ENCODE results near the gene GLI3.

Gene GLI3

GRCh38 chr7:42198296-42198695, 38.7 kb downstream of the GLI3 start:
- no peak for TF ChIP-seq CTCF (IDR thresholded peaks at IDR 0.05; ENCODE audit: low read depth, low read length, missing control alignments)
- DNase-seq (ENCODE audit: low read depth), result no peak
- H3K4me3 ChIP-seq (ENCODE audit: low read depth, low read length), result no peak overlapping the region

- DNase-seq (ENCODE audit: low read depth), result no peak
- H3K4me3 ChIP-seq (ENCODE audit: low read depth, low read length), result no peak overlapping the region
- no peak for TF ChIP-seq CTCF (IDR thresholded peaks at IDR 0.05; ENCODE audit: low read depth, low read length, missing control alignments)
Observed at GRCh38 chr7:42197451-42197850, 39.6 kb downstream of the GLI3 start.

GRCh38 chr7:42194238-42194637, 42.8 kb downstream of the GLI3 start:
- TF ChIP-seq CTCF (IDR thresholded peaks at IDR 0.05; ENCODE audit: low read depth, low read length, missing control alignments), result no peak
- no peak overlapping the region for H3K4me3 ChIP-seq (ENCODE audit: low read depth, low read length)
- no peak for DNase-seq (ENCODE audit: low read depth)

- no peak for DNase-seq (ENCODE audit: low read depth)
- TF ChIP-seq CTCF (IDR thresholded peaks at IDR 0.05; ENCODE audit: low read depth, low read length, missing control alignments), result no peak
- no peak overlapping the region for H3K4me3 ChIP-seq (ENCODE audit: low read depth, low read length)
Observed at GRCh38 chr7:42193471-42194129, 43.4 kb downstream of the GLI3 start.

- no peak for TF ChIP-seq CTCF (IDR thresholded peaks at IDR 0.05; ENCODE audit: low read depth, low read length, missing control alignments)
- DNase-seq (ENCODE audit: low read depth), result no peak
- H3K4me3 ChIP-seq (ENCODE audit: low read depth, low read length), result no peak overlapping the region
Observed at GRCh38 chr7:42192851-42193461, 44.1 kb downstream of the GLI3 start.

DNA sequence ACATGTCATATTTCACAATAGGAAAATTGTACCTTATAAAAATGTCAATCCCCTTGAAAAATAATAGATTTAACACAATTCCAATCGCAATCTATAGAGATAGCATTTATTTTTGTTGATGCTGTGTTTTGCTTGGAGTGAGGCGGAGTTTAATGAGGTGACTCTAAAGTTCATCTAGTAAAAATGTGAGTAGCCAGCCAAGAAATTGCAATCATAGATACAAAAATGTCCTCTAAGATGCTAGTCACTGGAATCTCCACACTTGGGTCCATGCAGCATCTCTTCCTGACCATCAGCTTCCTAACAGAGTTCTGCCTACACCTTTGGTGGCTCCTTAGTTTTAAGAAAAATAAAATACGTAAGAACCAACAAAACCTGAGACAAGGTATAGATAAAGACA, 44.9 kb downstream of the GLI3 start:
- H3K4me3 ChIP-seq (ENCODE audit: low read depth, low read length), result no peak overlapping the region
- no peak for TF ChIP-seq CTCF (IDR thresholded peaks at IDR 0.05; ENCODE audit: low read depth, low read length, missing control alignments)
- DNase-seq (ENCODE audit: low read depth), result no peak

DNA sequence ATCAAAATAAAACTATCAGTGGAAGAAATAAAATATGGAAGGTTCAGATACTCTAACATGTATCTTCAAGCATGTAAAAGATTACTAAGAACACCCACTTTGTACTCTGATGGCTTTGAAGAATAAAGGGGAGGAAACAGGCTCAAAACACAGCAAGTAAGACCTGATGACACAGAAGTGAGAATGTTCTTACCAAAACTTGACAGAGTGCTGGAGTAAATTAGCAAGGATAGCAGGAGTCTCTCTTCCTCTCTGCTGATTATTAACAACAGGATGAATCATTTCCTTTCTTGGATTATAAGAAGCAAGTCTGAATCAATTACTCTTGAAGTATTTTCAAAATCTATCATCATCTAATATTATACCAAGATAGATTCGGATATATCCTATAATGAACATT, 47.5 kb downstream of the GLI3 start:
- no peak overlapping the region for H3K4me3 ChIP-seq (ENCODE audit: low read depth, low read length)
- no peak for TF ChIP-seq CTCF (IDR thresholded peaks at IDR 0.05; ENCODE audit: low read depth, low read length, missing control alignments)
- DNase-seq (ENCODE audit: low read depth), result no peak

All from GM12864 (cell line).